C4-2B (cell line): Measurements from ENCODE around the gene SH2D1A.

Source experiments
- CTCF ChIP-seq: fragments of 450-650 bp; conservative IDR thresholded peaks from 2 replicates; pipeline ENCODE4 v1.5.1; 2017; ENCODE audit warnings: mild to moderate bottlenecking
- ZFX ChIP-seq: fragments of 450-650 bp; IDR thresholded peaks from 2 replicates; pipeline ENCODE4 v1.6.1; 2017

DNA sequence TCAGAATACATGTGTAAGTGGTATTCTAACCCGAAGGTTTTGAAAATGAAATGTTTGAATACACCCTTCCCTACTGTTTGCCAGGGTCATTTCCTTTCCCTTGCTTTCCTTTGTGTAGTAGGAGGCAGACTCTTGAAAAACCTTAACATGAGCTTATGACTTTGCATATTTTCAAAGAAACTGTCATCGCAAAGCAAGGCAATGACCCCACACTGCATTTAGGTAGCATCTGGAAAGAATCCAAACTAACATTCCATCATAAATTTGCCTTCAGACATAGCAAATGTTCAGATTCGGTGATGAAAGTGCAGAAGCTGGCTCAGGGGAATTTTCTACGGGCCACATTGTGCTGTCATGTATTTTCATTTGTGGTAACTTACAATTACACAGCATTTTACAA is 32.3 kb downstream of the SH2D1A start:
- TF ChIP-seq CTCF (no peak), ZFX (no peak)
